ENCODE results near the gene APMAP. TPM values are rescaled to one million over a fixed set of nuclear protein-coding genes. Genes with fewer than 3 reads are reported as not detected.

APMAP gene
- total RNA-seq, 2 donors from 2014 or later, result 43.9 to 63.3 TPM

GRCh38 chr20:25033924-25034300, 41.4 kb upstream of the APMAP start:
- no peaks in the 10 kb centered on the region for H3K27me3 ChIP-seq
- no peak for TF ChIP-seq CTCF (IDR thresholded peaks at IDR 0.05)
- no peaks in the 10 kb centered on the region for H3K9me3 ChIP-seq
- no peak for DNase-seq
- H3K4me3 ChIP-seq, result no peak overlapping the region
- no peaks in the 10 kb centered on the region for H3K36me3 ChIP-seq
- intact Hi-C loops (cut with DNase I), result no loop called here
- H3K4me1 ChIP-seq, result peaks cover 35% of the 10 kb centered on the region
- H3K27ac ChIP-seq, result no peak overlapping the region
- peak overlapping the region in 1 of 2 donors; percentile 1 for H3K9ac ChIP-seq (ENCODE audit: low read depth in 2 of 2, low read length in 2 of 2)

- Histone ChIP-seq H3K36me3 (no peaks in the 10 kb centered on the region), H3K9me3 (no peaks in the 10 kb centered on the region), H3K4me3 (no peak overlapping the region), H3K9ac (ENCODE audit: low read depth in 2 of 2, low read length in 2 of 2) (peak overlapping the region in 1 of 2 donors; percentile 1), H3K27ac (peak overlapping the region; percentile 52), H3K4me1 (peaks cover 30% of the 10 kb centered on the region), H3K27me3 (no peaks in the 10 kb centered on the region)
- intact Hi-C loops (cut with DNase I), result no loop called here
- no peak for TF ChIP-seq CTCF (IDR thresholded peaks at IDR 0.05)
- no peak for DNase-seq
Observed at GRCh38 chr20:25033265-25033923, 40.8 kb upstream of the APMAP start.

- DNase-seq, result peak; percentile 69
- Histone ChIP-seq H3K36me3 (no peaks in the 10 kb centered on the region), H3K9me3 (no peaks in the 10 kb centered on the region), H3K27ac (peak overlapping the region; percentile 52), H3K27me3 (no peaks in the 10 kb centered on the region), H3K4me3 (no peak overlapping the region), H3K4me1 (peaks cover 24% of the 10 kb centered on the region), H3K9ac (ENCODE audit: low read depth in 2 of 2, low read length in 2 of 2) (peak overlapping the region in 1 of 2 donors; percentile 1)
- intact Hi-C loops (cut with DNase I), result no loop called here
- no peak for TF ChIP-seq CTCF (IDR thresholded peaks at IDR 0.05)
Observed at GRCh38 chr20:25032478-25033264, 40.1 kb upstream of the APMAP start.

- Histone ChIP-seq H3K36me3 (no peaks in the 10 kb centered on the region), H3K27me3 (no peaks in the 10 kb centered on the region), H3K4me1 (peaks cover 18% of the 10 kb centered on the region), H3K4me3 (no peak overlapping the region), H3K9ac (ENCODE audit: low read depth in 2 of 2, low read length in 2 of 2) (no peak overlapping the region), H3K9me3 (no peaks in the 10 kb centered on the region), H3K27ac (peak overlapping the region; percentile 52)
- intact Hi-C loops (cut with DNase I), result no loop called here
- DNase-seq, result no peak
- TF ChIP-seq CTCF (IDR thresholded peaks at IDR 0.05), result no peak
Observed at GRCh38 chr20:25032065-25032477, 39.5 kb upstream of the APMAP start.

GRCh38 chr20:25031241-25031640, 38.7 kb upstream of the APMAP start:
- Histone ChIP-seq H3K4me1 (peaks cover 12% of the 10 kb centered on the region), H3K27ac (no peak overlapping the region)

More at GRCh38 chr20:25031241-25031640, 38.7 kb upstream of the APMAP start:
- no peaks in the 10 kb centered on the region for H3K27me3 ChIP-seq
- no peaks in the 10 kb centered on the region for H3K36me3 ChIP-seq
- TF ChIP-seq CTCF (IDR thresholded peaks at IDR 0.05), result no peak
- no peaks in the 10 kb centered on the region for H3K9me3 ChIP-seq
- no peak overlapping the region for H3K4me3 ChIP-seq
- no peak for DNase-seq
- H3K9ac ChIP-seq (ENCODE audit: low read depth in 2 of 2, low read length in 2 of 2), result no peak overlapping the region
- intact Hi-C loops (cut with DNase I), result no loop called here
